Stimulated activated CD8-positive, alpha-beta memory T cell treated with anti-CD3 and anti-CD28 coated beads, Interleukin-2, amount 100 ng/mL, for 48 hours (primary cell): ENCODE results near the gene RIN1.
A peak's percentile ranks its signal among the peaks of the same experiment; 100 is the strongest.

Source experiments
- DNase-seq, 2 donors: peaks; one replicate each; pipeline ENCODE4 v3.0.0-alpha.2; 2020; ENCODE audit warnings: low read depth in 2 of 2

RIN1 gene

DNA sequence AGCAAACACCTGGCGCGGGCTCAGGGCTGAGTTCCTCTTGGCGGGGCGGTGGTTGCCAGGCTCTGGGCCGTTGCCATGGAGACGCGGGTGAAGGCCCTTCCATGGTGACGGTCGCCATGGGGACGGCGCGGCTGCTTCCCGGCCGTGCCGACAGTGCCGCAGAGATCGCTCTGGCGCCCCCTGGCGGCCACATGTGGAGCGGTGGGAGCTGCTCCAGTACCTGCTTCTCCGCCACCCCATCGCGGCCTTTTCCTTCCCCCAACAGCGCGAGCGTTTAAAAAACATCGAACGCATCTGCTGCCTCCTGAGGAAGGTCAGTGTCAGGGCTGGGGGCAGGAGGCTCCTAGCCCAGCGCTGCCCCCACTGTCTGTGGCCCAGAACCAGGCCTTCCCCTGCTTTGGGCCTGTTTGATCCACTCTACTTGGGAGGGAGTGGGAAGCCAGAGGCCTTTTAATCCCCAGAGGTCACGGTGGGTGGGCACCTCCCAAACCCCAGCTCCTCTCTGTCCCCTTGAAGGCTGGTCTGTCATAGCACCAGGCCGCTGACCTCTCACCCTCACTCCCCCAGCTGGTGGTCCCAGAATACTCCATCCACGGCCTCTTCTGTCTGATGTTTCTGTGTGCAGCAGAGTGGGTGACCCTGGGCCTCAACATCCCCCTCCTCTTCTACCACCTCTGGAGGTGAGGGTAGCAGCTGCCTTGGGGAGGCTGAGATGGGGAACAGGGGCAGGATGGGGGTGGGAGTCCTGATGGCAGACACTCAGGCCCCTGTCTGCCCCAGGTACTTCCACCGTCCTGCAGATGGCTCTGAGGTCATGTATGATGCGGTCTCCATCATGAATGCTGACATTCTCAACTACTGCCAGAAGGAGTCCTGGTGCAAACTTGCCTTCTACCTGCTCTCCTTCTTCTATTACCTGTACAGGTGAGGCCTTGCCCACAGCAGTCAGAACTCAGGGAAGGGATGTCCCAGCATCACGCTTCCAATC, 53.5 kb downstream of the RIN1 start:
- peak; percentile 99 to 100 for DNase-seq
